Parathyroid adenoma (tissue), 2 donors: ENCODE results near the gene ROPN1L.

ENCODE experiments used
- H2AFZ ChIP-seq: fragments of 300-600 bp; sonication (generic); one replicate; pipeline ENCODE4 v1.7.0; 2017; ENCODE audit warnings: antibody characterized with exemption, mild to moderate bottlenecking
- H3K27ac ChIP-seq: fragments of 300-600 bp; sonication (generic); one replicate; pipeline ENCODE4 v1.7.0; 2017
- H3K27me3 ChIP-seq: fragments of 300-600 bp; sonication (generic); one replicate; pipeline ENCODE4 v1.7.0; 2017; ENCODE audit warnings: low read length; ENCODE audit not compliant: control insufficient read depth, insufficient read depth
- H3K36me3 ChIP-seq: fragments of 300-600 bp; sonication (generic); one replicate; pipeline ENCODE4 v1.7.0; 2017; ENCODE audit warnings: low read length; ENCODE audit not compliant: control insufficient read depth, insufficient read depth
- H3K4me1 ChIP-seq: fragments of 300-600 bp; sonication (generic); one replicate; pipeline ENCODE4 v1.7.0; 2017; ENCODE audit warnings: control low read depth
- H3K4me2 ChIP-seq: fragments of 300-600 bp; sonication (generic); one replicate; pipeline ENCODE4 v1.7.0; 2017; ENCODE audit warnings: low read length
- H3K4me3 ChIP-seq: fragments of 300-600 bp; sonication (generic); one replicate; pipeline ENCODE4 v1.7.0; 2017; ENCODE audit warnings: low read depth, low read length
- H3K79me2 ChIP-seq: fragments of 300-600 bp; sonication (generic); one replicate; pipeline ENCODE4 v1.7.0; 2017; ENCODE audit warnings: control low read depth
- H3K9ac ChIP-seq: fragments of 300-600 bp; sonication (generic); one replicate; pipeline ENCODE4 v1.7.0; 2017; ENCODE audit warnings: mild to moderate bottlenecking
- H3K9me3 ChIP-seq: fragments of 300-600 bp; sonication (generic); one replicate; pipeline ENCODE4 v1.7.0; 2017; ENCODE audit warnings: low read length; ENCODE audit not compliant: control insufficient read depth
- TF ChIP-seq, protein P1 (sequence below): fragments of 300-600 bp; sonication (generic); IDR thresholded peaks from one replicate; pipeline ENCODE4 v1.7.0; 2017; ENCODE audit warnings: antibody characterized with exemption, mild to moderate bottlenecking
- donor health status: primary hyperparathyroidism.

The ROPN1L gene

DNA sequence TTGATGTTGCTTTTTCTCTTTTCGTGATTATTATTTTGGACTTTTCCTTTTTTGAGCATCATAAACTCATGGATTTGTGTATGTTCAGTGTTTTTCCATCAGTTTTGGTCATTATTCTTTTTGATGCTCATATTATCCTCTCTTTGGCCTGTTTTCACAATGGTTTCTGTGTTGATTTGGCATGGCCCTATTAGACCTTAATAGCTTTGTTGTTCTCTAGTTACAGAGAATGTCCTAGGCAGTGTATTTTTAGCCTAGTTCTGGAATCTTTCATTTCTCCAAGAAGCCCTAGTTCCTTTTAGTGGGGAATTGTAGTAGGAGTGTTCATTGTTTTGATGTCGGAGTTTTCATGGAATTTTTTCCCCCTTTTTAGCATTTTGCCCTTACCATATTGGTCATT, 41.3 kb upstream of the ROPN1L start:
- no peaks in the 10 kb centered on the region for H3K9me3 ChIP-seq
- H3K4me2 ChIP-seq, result no peak overlapping the region
- no peaks in the 10 kb centered on the region for H3K36me3 ChIP-seq
- H3K9ac ChIP-seq, result no peak overlapping the region
- H3K4me1 ChIP-seq, result no peaks in the 10 kb centered on the region
- TF ChIP-seq, protein P1, sequence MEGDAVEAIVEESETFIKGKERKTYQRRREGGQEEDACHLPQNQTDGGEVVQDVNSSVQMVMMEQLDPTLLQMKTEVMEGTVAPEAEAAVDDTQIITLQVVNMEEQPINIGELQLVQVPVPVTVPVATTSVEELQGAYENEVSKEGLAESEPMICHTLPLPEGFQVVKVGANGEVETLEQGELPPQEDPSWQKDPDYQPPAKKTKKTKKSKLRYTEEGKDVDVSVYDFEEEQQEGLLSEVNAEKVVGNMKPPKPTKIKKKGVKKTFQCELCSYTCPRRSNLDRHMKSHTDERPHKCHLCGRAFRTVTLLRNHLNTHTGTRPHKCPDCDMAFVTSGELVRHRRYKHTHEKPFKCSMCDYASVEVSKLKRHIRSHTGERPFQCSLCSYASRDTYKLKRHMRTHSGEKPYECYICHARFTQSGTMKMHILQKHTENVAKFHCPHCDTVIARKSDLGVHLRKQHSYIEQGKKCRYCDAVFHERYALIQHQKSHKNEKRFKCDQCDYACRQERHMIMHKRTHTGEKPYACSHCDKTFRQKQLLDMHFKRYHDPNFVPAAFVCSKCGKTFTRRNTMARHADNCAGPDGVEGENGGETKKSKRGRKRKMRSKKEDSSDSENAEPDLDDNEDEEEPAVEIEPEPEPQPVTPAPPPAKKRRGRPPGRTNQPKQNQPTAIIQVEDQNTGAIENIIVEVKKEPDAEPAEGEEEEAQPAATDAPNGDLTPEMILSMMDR, result no peak
- no peaks in the 10 kb centered on the region for H3K27me3 ChIP-seq
- H3K79me2 ChIP-seq, result peaks cover 15% of the 10 kb centered on the region
- no peak overlapping the region for H2AFZ ChIP-seq
- no peak overlapping the region for H3K4me3 ChIP-seq
- no peak overlapping the region for H3K27ac ChIP-seq

DNA sequence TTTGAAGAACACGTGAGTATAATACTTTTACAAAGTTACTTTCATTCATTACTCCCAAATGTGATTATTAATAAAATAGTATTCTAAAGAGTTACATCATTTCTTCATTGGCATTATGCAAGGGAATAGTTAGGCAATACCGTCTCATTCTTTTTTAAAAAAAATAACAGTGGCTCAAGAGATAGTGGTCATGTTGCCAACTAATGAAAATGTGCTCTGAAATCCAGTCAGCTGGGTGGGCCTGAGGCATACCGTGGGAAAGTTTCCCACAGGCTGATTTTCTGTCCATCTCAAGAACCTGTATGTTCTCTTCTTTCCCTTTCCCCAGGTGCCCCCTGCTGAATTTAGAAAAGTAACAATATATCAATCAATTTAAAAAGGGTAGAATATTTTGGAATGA, 40.8 kb upstream of the ROPN1L start:
- Histone ChIP-seq H3K27me3 (no peaks in the 10 kb centered on the region), H2AFZ (no peak overlapping the region), H3K4me2 (no peak overlapping the region), H3K9me3 (no peaks in the 10 kb centered on the region), H3K36me3 (no peaks in the 10 kb centered on the region), H3K79me2 (peaks cover 12% of the 10 kb centered on the region), H3K4me3 (no peak overlapping the region), H3K27ac (no peak overlapping the region), H3K4me1 (no peaks in the 10 kb centered on the region), H3K9ac (no peak overlapping the region)
- TF ChIP-seq, protein P1, result no peak

DNA sequence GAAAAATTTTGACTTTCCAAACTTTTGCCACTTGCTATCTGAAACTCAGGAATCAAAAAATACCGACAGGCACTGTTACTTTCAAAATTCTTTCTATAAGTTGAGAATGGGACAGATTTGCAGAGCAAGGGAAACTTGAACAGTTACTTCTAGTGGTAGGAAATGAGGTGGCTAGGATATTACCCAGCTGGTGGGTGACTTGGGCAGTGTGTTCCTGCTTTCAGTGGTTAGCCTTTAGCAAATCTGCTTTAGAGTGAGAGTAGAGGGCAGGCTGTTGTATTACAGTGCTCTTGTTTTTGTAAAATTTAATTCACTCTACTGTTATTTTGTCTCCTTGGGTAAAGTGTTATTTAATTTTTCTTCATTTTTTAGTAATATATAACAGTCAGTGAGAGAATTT, 40.2 kb upstream of the ROPN1L start:
- Histone ChIP-seq H3K9ac (no peak overlapping the region), H3K27me3 (no peaks in the 10 kb centered on the region), H3K4me1 (no peaks in the 10 kb centered on the region), H3K27ac (no peak overlapping the region), H3K9me3 (no peaks in the 10 kb centered on the region), H2AFZ (no peak overlapping the region), H3K4me2 (no peak overlapping the region), H3K79me2 (peaks cover 11% of the 10 kb centered on the region), H3K36me3 (no peaks in the 10 kb centered on the region), H3K4me3 (no peak overlapping the region)
- TF ChIP-seq, protein P1, result no peak

DNA sequence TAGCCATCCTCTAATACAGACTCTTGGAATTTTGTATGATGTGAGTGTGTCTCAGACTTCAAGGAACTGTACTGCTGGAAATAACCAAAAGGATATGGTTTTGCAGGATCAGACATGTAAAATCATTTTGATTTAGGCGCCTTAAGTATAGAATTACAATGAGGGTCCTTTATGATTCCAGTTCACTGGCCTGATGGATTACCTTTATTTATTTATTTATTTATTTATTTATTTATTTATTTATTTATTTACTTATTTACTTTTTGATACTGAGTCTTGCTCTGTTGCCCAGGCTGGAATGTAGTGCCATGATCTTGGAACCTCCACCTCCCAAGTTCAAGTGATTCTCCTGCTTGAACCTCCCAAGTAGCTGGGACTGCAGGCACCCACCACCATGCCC, 37.9 kb upstream of the ROPN1L start:
- no peak overlapping the region for H2AFZ ChIP-seq
- H3K4me3 ChIP-seq, result no peak overlapping the region
- TF ChIP-seq, protein P1, result no peak
- no peaks in the 10 kb centered on the region for H3K36me3 ChIP-seq
- H3K9me3 ChIP-seq, result no peaks in the 10 kb centered on the region
- H3K4me2 ChIP-seq, result no peak overlapping the region
- no peak overlapping the region for H3K9ac ChIP-seq
- H3K79me2 ChIP-seq, result peaks cover 11% of the 10 kb centered on the region
- H3K27ac ChIP-seq, result no peak overlapping the region
- no peaks in the 10 kb centered on the region for H3K27me3 ChIP-seq
- no peaks in the 10 kb centered on the region for H3K4me1 ChIP-seq

DNA sequence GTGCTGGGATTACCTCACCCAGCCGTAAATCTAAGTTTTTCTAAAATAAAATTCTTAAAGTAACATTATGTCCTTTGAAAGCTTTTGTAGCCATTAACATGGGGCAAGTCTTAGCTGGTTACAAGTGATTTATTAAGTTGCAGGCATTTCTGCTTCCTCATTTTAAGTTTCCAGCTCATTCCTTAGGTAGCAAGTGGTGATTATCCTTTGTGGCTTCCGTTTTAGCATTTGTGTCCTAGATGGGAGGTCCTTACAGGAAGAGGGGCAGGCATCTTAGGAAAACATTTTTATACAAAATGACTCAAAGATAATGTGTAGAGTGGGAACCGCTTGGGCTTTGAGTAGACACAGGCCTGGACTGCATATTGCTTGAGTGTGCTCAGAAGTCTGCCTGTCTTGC, 35.0 kb upstream of the ROPN1L start:
- Histone ChIP-seq H3K36me3 (no peaks in the 10 kb centered on the region), H3K4me1 (no peaks in the 10 kb centered on the region), H3K79me2 (peaks cover 6% of the 10 kb centered on the region), H3K4me2 (no peak overlapping the region), H3K9me3 (no peaks in the 10 kb centered on the region), H3K27ac (no peak overlapping the region), H2AFZ (no peak overlapping the region), H3K9ac (no peak overlapping the region), H3K27me3 (no peaks in the 10 kb centered on the region), H3K4me3 (no peak overlapping the region)
- TF ChIP-seq, protein P1, result no peak
